ENCODE results near the gene MYL3. TPM values are rescaled to one million over a fixed set of nuclear protein-coding genes. Genes with fewer than 3 reads are reported as not detected.

The MYL3 gene
- polyA plus RNA-seq, 1 donor (not counting 4 experiments of a cell fraction or from before 2014, with no cell fraction given) = not detected

DNA sequence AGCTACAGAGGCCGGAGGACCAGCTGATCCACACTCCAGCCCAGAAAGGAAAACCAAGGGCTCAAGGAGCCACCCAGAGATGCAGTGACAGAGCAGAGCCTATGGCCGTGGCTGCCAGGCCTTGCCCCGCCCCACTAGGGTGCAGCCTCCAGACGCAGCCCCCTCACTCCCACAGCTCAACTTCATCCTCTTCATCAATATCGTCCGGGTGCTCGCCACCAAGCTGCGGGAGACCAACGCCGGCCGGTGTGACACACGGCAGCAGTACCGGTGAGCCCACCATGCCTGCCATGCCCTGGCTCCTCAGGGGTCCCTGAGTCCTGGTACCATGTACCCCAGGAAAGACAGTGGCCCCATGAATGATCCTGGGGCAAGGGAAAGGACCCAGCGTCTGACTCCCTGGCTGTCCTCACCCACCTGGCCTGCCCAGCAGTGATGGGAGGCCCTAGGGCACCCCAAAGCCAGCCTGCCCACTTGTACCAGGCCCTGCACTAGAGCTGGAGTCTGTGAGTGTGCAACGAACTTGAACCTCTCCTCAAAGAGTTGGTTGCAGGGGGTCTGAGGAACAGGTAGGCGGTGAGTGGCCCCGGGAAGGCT lies 38.4 kb upstream of the MYL3 start:
- H3K9me3 ChIP-seq (ENCODE audit: control insufficient read depth, low read depth, low read length) = no peaks in the 10 kb centered on the region
- H3K9me1 ChIP-seq (ENCODE audit: control insufficient read depth, extremely low read depth, insufficient read depth, low read length) = no peaks in the 10 kb centered on the region
- H3K27ac ChIP-seq (ENCODE audit: control insufficient read depth, insufficient read depth, low read length) = no peak overlapping the region
- H3K36me3 ChIP-seq (ENCODE audit: control insufficient read depth in 2 of 2, extremely low read depth in 1 of 2, insufficient read depth in 2 of 2, low read length in 2 of 2) = no peaks in the 10 kb centered on the region
- peaks cover 9% of the 10 kb centered on the region for H3K4me1 ChIP-seq (ENCODE audit: control insufficient read depth, extremely low read depth, insufficient read depth, low read length)
- H3K27me3 ChIP-seq (ENCODE audit: control insufficient read depth, extremely low read depth, insufficient read depth, low read length) = peaks cover 21% of the 10 kb centered on the region
- TF ChIP-seq, protein P1, sequence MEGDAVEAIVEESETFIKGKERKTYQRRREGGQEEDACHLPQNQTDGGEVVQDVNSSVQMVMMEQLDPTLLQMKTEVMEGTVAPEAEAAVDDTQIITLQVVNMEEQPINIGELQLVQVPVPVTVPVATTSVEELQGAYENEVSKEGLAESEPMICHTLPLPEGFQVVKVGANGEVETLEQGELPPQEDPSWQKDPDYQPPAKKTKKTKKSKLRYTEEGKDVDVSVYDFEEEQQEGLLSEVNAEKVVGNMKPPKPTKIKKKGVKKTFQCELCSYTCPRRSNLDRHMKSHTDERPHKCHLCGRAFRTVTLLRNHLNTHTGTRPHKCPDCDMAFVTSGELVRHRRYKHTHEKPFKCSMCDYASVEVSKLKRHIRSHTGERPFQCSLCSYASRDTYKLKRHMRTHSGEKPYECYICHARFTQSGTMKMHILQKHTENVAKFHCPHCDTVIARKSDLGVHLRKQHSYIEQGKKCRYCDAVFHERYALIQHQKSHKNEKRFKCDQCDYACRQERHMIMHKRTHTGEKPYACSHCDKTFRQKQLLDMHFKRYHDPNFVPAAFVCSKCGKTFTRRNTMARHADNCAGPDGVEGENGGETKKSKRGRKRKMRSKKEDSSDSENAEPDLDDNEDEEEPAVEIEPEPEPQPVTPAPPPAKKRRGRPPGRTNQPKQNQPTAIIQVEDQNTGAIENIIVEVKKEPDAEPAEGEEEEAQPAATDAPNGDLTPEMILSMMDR (optimal IDR thresholded peaks at IDR 0.05 in 1 of 3, IDR thresholded peaks at IDR 0.05 in 1 of 3, conservative IDR thresholded peaks at IDR 0.05 in 1 of 3; ENCODE audit: extremely low read depth in 1 of 3, insufficient read depth in 2 of 3, low read length in 3 of 3) = no peak
- TF ChIP-seq EZH2 (IDR thresholded peaks at IDR 0.05; ENCODE audit: low read length) = no peak
- H3K4me2 ChIP-seq (ENCODE audit: control insufficient read depth, extremely low read depth, insufficient read depth, low read depth, low read length) = no peak overlapping the region
- no peak overlapping the region for H3K9ac ChIP-seq (ENCODE audit: control insufficient read depth, extremely low read depth, insufficient read depth, low read length)
- dilution Hi-C loops (cut with MboI; ENCODE audit: extremely low pct_ligation_motif_present, low sequenced_read_pairs) = no loop called here
- H4K20me1 ChIP-seq (ENCODE audit: control insufficient read depth, extremely low read depth, insufficient read depth, low read length) = no peaks in the 10 kb centered on the region
- H3K4me3 ChIP-seq (ENCODE audit: control insufficient read depth in 2 of 3, extremely low read depth in 1 of 3, insufficient read depth in 2 of 3, low read depth in 1 of 3, low read length in 3 of 3) = no peak overlapping the region
- FAIRE-seq (no peak), DNase-seq (ENCODE audit: low read depth, low spot score) (no peak)
- no peak overlapping the region for H2AFZ ChIP-seq (ENCODE audit: control insufficient read depth, low read length)
- H3K79me2 ChIP-seq (ENCODE audit: control insufficient read depth, insufficient read depth, low read length) = no peaks in the 10 kb centered on the region

DNA sequence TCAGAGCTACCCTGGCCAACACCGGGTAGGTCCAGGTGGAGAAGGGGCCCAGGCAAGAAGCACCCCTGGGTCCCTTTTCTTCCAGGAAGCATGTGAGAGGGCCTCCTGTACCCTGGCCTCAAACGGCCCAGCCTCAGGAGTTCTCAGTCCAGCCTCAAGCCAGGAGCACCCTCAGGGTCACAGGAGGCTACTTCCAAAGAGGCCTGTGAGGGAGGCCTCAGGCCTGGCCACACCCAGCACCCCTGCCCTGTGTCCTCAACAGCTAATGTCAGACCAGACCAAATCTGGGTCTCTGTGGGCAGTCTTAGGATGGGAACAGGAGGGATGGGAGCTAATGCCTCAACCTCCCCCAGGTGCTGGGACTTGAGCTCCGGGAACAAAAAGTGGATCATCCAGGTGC lies 37.8 kb upstream of the MYL3 start:
- H3K36me3 ChIP-seq (ENCODE audit: control insufficient read depth in 2 of 2, extremely low read depth in 1 of 2, insufficient read depth in 2 of 2, low read length in 2 of 2) = no peaks in the 10 kb centered on the region
- DNase-seq (ENCODE audit: low read depth, low spot score) = no peak
- no peaks in the 10 kb centered on the region for H3K9me3 ChIP-seq (ENCODE audit: control insufficient read depth, low read depth, low read length)
- no peaks in the 10 kb centered on the region for H4K20me1 ChIP-seq (ENCODE audit: control insufficient read depth, extremely low read depth, insufficient read depth, low read length)
- dilution Hi-C loops (cut with MboI; ENCODE audit: extremely low pct_ligation_motif_present, low sequenced_read_pairs) = no loop called here
- no peaks in the 10 kb centered on the region for H3K9me1 ChIP-seq (ENCODE audit: control insufficient read depth, extremely low read depth, insufficient read depth, low read length)
- H2AFZ ChIP-seq (ENCODE audit: control insufficient read depth, low read length) = no peak overlapping the region
- no peak overlapping the region for H3K4me3 ChIP-seq (ENCODE audit: control insufficient read depth in 2 of 3, extremely low read depth in 1 of 3, insufficient read depth in 2 of 3, low read depth in 1 of 3, low read length in 3 of 3)
- H3K27me3 ChIP-seq (ENCODE audit: control insufficient read depth, extremely low read depth, insufficient read depth, low read length) = peaks cover 25% of the 10 kb centered on the region
- TF ChIP-seq EZH2 (IDR thresholded peaks at IDR 0.05; ENCODE audit: low read length) = no peak
- TF ChIP-seq, protein P1 (optimal IDR thresholded peaks at IDR 0.05 in 1 of 3, IDR thresholded peaks at IDR 0.05 in 1 of 3, conservative IDR thresholded peaks at IDR 0.05 in 1 of 3; ENCODE audit: extremely low read depth in 1 of 3, insufficient read depth in 2 of 3, low read length in 3 of 3) = no peak
- FAIRE-seq = no peak
- no peaks in the 10 kb centered on the region for H3K79me2 ChIP-seq (ENCODE audit: control insufficient read depth, insufficient read depth, low read length)
- H3K9ac ChIP-seq (ENCODE audit: control insufficient read depth, extremely low read depth, insufficient read depth, low read length) = no peak overlapping the region
- H3K4me1 ChIP-seq (ENCODE audit: control insufficient read depth, extremely low read depth, insufficient read depth, low read length) = peaks cover 9% of the 10 kb centered on the region
- H3K4me2 ChIP-seq (ENCODE audit: control insufficient read depth, extremely low read depth, insufficient read depth, low read depth, low read length) = no peak overlapping the region
- H3K27ac ChIP-seq (ENCODE audit: control insufficient read depth, insufficient read depth, low read length) = no peak overlapping the region
